Measurements from ENCODE around the gene RNF186. TPM values are rescaled to one million over a fixed set of nuclear protein-coding genes. Genes with fewer than 3 reads are reported as not detected.
"Not testable (repeated sequence)": the region's sequence is repeated elsewhere in the genome, so short reads cannot be mapped to it uniquely, and the experiment has no call there.

The RNF186 gene
- total RNA-seq, 1 donor = not detected

- H3K4me3 ChIP-seq (ENCODE audit: low read depth, low read length) = no peak overlapping the region
- DNase-seq (ENCODE audit: low read depth) = no peak
- TF ChIP-seq CTCF (IDR thresholded peaks at IDR 0.05; ENCODE audit: insufficient read depth, low read length) = no peak
Measured at GRCh38 chr1:19859876-19860275, 44.8 kb upstream of the RNF186 start.

GRCh38 chr1:19858893-19859292 is 43.8 kb upstream of the RNF186 start:
- H3K4me3 ChIP-seq (ENCODE audit: low read depth, low read length) = no peak overlapping the region
- no peak for TF ChIP-seq CTCF (IDR thresholded peaks at IDR 0.05; ENCODE audit: insufficient read depth, low read length)
- DNase-seq (ENCODE audit: low read depth) = no peak

- H3K4me3 ChIP-seq (ENCODE audit: low read depth, low read length) = no peak overlapping the region
- TF ChIP-seq CTCF (IDR thresholded peaks at IDR 0.05; ENCODE audit: insufficient read depth, low read length) = no peak
- no peak for DNase-seq (ENCODE audit: low read depth)
Measured at GRCh38 chr1:19854866-19855265, 39.8 kb upstream of the RNF186 start.

GRCh38 chr1:19852036-19852435 is 37.0 kb upstream of the RNF186 start:
- DNase-seq (ENCODE audit: low read depth) = no peak
- TF ChIP-seq CTCF (IDR thresholded peaks at IDR 0.05; ENCODE audit: insufficient read depth, low read length) = no peak
- no peak overlapping the region for H3K4me3 ChIP-seq (ENCODE audit: low read depth, low read length)

GRCh38 chr1:19850214-19850613 is 35.1 kb upstream of the RNF186 start:
- no peak overlapping the region for H3K4me3 ChIP-seq (ENCODE audit: low read depth, low read length)
- no peak for TF ChIP-seq CTCF (IDR thresholded peaks at IDR 0.05; ENCODE audit: insufficient read depth, low read length)
- no peak for DNase-seq (ENCODE audit: low read depth)

GRCh38 chr1:19849307-19849706 is 34.2 kb upstream of the RNF186 start:
- DNase-seq (ENCODE audit: low read depth); H3K4me3 ChIP-seq (ENCODE audit: low read depth, low read length): not testable (repeated sequence)

GRCh38 chr1:19847334-19847733 is 32.3 kb upstream of the RNF186 start:
- H3K4me3 ChIP-seq (ENCODE audit: low read depth, low read length) = not testable (repeated sequence)

GRCh38 chr1:19846338-19846737 is 31.3 kb upstream of the RNF186 start:
- TF ChIP-seq CTCF (IDR thresholded peaks at IDR 0.05; ENCODE audit: insufficient read depth, low read length) = no peak
- DNase-seq (ENCODE audit: low read depth) = no peak
- no peak overlapping the region for H3K4me3 ChIP-seq (ENCODE audit: low read depth, low read length)

More at GRCh38 chr1:19847334-19847733, 32.3 kb upstream of the RNF186 start:
- not testable (repeated sequence) for DNase-seq (ENCODE audit: low read depth)
